HG02798 (cell line): ENCODE results near the gene LIX1L.
A peak's percentile ranks its signal among the peaks of the same experiment; 100 is the strongest.

Experiments
- ATAC-seq: cut with Tn5 transposase; IDR thresholded peaks from one replicate; pipeline ENCODE4 v1.9.1; 2021; ENCODE audit warnings: mild to moderate bottlenecking; ENCODE audit not compliant: unreplicated experiment, poor library complexity

LIX1L gene

GRCh38 chr1:145901312-145902021 lies 56.4 kb downstream of the LIX1L start:
- no peak for ATAC-seq

GRCh38 chr1:145898756-145899155 lies 59.1 kb downstream of the LIX1L start:
- ATAC-seq = no peak

GRCh38 chr1:145897969-145898368 lies 59.8 kb downstream of the LIX1L start:
- ATAC-seq = no peak

DNA sequence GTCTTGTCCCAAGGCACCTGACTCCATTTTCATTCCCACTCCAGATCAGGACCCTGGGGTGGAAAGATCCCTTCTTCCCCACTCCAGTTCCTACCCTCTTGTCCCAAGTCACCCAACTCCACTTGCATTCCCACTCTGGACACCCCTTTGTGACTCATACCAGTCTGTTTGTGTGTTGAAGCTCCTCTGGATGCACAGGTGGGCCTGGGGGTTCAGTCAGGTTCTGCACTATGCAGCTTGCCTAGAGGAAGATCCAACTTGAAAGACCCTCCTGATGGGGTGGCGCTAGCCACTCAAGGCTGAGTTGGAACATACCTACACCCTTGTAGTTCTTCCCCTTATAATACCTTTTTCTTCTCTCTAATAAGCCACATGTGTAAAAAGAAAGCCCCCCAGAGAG lies 62.3 kb downstream of the LIX1L start:
- no peak for ATAC-seq

GRCh38 chr1:145893306-145894055 lies 64.3 kb downstream of the LIX1L start:
- ATAC-seq = no peak

- no peak for ATAC-seq
Measured at GRCh38 chr1:145892486-145893087, 65.2 kb downstream of the LIX1L start.

DNA sequence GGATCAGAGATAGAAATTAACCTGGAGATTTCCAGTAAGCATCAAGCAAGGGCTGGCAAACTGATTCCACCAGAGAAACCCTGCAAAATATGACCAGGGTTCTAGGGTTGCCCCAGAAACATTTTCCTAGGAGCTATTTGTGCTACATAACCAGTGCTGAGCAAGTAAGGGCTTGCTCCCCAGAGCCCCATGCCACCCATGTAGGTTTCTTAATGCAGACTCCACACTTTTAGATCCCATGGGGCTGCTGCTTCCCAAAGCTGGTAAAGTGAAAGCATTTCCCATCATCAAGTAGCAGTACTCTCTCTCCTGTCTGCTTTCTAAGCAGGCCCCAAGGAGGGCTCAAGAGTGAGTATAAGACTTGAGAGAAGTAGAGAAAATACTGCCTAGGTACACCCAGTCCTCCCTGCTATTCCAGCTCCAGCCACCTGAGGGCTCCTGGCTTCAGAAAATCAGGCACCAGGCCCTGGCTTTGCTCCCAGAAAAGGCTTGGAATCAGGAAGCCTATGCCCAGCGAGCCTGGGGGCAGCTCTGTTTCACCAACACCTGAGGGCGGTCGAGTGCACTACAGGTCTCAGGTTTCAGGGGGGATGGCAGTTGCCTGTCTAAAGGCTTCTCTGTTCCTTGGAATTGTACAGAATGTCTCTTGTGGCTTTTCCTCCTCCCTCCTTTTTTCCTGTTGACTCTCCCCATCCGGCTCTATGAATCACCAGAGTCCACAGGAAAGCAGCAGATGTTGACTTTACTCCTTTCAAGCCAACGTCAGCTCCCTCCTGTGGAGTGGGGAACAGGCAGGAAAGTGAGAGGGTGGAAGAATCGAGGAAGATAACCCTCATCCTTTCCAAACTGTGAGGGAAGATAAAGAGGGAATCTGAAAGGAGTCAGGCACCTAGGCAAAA lies 66.0 kb downstream of the LIX1L start:
- ATAC-seq = no peak

- ATAC-seq = no peak
Measured at GRCh38 chr1:145891143-145891542, 66.7 kb downstream of the LIX1L start.

DNA sequence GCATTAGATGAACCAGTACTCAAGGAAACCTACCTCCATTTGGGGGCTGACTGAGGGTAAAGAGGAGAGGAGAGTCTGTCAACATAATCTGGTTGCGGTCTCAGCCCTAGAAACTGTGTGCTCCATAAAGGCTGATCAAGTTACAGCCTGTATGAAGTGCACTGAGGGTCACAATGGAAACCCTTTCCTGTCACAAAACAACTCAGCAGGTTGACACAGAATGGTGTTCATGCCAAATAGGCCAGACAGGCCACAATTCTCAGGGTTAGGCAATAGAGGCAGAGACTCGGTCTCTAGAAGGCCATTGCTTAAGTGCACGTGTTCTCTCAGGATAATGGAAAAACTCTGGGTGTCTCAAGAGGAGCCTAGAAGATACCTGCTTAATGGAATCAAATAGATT lies 68.1 kb downstream of the LIX1L start:
- ATAC-seq = no peak

GRCh38 chr1:145887631-145888030 lies 70.2 kb downstream of the LIX1L start:
- ATAC-seq = no peak

DNA sequence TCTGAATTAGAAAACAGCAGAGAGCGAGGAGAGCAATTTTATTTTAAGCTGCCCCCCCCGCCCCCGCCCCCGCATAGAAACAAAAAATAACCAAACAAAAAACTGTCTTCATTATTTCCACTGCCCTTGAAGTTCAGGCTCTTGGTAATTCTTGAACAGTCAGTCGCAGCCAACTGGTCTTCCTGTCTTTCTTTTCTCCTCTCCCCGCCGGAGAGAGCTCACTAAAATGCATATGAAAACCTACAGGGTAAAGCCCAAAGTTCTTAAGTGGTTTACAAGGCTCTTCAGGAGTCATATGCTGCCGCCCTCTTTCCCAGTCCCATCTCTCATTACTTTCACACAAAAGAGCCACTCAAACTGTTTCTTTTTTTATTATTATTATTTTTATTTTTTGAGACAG lies 71.0 kb downstream of the LIX1L start:
- ATAC-seq = no peak

DNA sequence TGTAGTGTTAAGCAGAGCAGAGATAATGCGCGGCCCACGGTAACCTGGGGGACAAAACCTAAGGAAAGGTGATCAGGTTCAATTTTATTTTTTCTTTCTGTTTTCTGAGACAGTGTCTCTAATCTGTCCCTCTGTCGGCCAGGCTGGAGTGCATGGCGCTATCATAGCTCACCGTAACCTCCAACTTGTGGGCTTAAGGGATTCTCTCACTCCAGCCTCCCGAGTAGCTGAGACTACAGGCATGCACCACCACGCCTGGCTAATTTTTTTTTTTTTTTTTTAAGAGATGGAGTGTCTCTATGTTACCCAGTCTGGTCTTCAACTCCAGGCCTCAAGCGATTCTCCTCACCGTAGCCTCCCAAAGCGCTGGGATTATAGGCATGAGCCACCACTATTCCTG lies 71.4 kb downstream of the LIX1L start:
- no peak for ATAC-seq

DNA sequence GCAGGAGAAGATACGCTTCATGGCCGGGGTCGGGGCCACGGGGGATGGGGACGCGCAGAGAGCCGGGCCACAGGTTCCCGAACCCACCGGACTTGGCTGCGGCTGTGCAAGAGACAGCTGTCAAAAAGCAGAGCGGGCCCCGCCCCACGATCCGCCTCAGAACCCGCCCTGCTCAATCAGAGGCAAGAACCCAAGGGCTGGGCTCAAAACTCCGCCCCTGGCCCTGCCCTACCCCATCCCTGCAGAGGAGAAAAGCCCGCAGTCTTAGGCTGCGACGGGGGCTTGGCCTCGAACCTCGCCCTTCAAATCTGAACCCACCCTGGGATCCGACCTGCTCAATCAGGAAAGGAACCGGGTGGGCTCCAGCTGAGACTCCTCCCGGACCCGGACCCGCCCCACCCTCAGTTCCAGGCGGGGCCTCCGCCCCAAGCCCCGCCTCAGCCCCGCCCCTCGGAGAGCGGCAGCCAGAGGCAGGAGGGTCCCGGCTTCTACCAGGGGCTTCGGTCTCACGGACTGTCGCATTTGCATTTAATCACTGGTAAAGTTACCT lies 72.0 kb downstream of the LIX1L start, which contains the start of gene ANKRD35:
Gene ANKRD35, minus strand, starts transcription at position 129 of the 550 bp plus-strand sequence. Its CDS starts 108 bp downstream, at position 21.
- peak; percentile 99 for ATAC-seq

- ATAC-seq = no peak
Measured at GRCh38 chr1:145884675-145885074, 73.1 kb downstream of the LIX1L start.
